DMS53 treated with DMSO at 0.1 percent for 48 hours (cell line): ENCODE results near the gene NDUFS8.
"Not testable (repeated sequence)": the region's sequence is repeated elsewhere in the genome, so short reads cannot be mapped to it uniquely, and the experiment has no call there.

ENCODE experiments used
- DNase-seq: peaks from one replicate; lab custom pipeline; 2025; ENCODE audit not compliant: unreplicated experiment; lab: John Stamatoyannopoulos, UW

The NDUFS8 gene

DNA sequence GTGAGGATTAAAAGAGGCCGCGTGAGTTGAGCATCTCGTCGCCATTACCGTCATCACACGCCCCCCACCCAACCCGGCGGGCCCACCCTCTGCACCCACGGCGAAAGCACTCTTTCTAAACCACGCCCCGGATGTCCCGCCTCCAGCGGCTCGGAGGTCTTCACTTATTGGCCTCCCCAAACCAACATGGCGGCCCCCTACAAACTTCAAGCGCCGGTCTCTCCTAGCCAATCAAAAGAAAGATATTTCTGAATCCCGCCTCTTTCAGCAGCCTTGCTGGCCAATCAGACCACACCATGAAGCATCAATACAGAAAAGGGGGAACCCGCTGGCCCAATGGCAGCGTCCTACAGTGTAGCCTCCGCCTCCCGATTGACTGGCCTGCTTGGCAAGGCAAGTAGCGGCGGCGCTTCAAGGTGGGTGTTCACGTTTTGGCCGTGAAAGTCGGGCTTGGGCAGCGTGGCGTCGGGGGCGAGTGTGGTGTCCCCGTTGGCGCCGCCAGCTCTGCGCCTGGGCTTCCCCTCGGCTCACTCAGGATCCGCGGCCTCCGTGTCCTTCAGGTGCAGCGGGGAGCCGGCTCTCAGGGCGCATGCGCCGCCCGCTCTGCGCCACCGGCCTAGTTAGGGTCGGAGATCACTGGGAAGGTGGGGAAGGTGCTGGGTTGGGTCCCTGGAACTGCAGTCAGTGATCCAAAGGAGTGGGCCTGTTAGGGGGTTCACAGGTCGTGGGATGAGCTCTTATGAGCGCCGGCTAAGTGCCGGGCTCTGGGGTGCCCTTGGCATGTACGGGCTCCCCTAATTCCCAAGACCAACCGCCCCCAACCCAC, at the start of gene NDUFS8:
TSS of gene NDUFS8 (plus strand) at position 364 of the 826 bp plus-strand sequence. CDS start 1,471 bp downstream, outside the sequence.
- DNase-seq = peak; percentile 100

DNA sequence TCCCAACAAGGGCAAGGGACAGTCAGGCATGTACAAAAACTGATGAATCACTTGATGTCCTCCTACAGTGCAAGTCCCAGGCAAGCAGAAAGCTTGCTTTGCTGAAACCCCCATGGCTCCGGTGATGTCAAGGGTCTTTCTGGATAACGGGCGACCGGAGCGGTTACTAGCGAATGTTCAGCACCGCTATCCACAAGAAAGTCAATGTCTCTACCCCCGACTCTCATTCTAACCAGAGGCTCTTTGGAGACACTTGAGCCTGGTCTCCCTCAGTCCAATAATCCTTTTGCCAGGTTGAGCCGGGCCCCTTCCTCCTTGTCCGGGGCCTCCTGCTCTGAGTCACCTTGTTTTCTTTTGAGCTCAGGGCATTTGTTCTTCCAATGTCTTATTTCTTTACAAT, 49.3 kb upstream of the NDUFS8 start:
- DNase-seq = not testable (repeated sequence)

DNA sequence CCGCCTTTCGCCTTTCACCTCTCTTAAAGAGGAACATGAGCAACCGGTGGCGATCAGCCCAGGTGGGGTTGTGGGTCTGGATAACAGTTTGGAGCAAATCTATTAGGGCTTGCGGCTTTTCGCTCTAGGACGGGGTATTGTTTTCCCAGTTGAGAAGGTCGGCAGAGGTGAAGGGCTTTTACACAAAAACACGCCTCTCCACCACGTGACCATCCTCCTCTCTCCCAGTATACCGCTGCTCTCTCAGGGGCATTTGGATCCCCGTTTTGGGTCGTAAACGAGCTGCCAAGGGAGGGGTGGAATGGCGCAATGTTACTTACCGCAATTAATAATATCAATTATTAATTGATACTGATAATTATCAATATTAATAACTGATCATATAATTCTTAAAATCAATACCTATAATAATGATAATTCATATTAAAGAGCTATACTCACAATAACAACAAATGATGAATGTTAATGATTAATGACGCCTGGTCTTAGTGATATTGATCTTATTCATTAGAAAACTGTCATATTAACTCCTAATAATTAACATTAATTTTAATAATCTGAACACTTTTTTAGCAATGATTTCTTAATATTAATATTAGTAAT, 48.1 kb upstream of the NDUFS8 start:
- DNase-seq = not testable (repeated sequence)

DNA sequence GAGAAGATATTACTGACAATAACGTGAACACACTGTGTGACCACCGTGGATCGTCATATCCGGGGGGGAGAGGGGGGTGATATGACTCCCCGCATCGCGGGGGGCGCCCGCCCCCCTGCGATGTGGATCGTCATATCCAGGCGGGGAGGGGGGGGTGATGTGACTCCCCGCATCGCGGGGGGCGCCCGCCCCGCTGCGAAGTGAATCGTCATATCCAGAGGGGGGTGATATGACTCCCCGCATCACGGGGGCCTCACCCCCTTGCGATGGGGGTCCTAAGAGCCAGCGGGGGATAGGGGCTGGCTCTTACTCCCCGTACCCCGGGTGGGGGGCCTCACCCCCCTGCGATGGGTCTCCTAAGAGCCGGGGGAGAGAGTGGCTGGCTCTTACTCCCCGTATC, 46.5 kb upstream of the NDUFS8 start:
- no peak for DNase-seq

DNA sequence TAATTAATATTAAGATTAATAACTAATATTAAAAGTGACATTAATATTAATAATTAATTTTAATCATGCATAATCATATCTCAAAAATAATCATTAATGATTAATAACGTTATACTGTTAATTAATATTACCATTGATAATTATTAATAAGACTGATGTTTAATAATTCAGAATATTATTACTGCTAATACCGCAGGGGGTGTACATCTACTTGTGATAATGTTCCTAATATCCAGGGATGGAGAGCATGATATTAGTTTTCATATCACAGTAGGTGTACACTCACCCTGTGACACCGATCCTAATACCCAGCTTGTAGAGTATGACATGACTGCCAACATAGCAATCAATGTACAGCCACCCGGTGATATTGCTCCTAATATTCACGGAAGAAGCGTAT, 45.2 kb upstream of the NDUFS8 start:
- DNase-seq = not testable (repeated sequence)

DNA sequence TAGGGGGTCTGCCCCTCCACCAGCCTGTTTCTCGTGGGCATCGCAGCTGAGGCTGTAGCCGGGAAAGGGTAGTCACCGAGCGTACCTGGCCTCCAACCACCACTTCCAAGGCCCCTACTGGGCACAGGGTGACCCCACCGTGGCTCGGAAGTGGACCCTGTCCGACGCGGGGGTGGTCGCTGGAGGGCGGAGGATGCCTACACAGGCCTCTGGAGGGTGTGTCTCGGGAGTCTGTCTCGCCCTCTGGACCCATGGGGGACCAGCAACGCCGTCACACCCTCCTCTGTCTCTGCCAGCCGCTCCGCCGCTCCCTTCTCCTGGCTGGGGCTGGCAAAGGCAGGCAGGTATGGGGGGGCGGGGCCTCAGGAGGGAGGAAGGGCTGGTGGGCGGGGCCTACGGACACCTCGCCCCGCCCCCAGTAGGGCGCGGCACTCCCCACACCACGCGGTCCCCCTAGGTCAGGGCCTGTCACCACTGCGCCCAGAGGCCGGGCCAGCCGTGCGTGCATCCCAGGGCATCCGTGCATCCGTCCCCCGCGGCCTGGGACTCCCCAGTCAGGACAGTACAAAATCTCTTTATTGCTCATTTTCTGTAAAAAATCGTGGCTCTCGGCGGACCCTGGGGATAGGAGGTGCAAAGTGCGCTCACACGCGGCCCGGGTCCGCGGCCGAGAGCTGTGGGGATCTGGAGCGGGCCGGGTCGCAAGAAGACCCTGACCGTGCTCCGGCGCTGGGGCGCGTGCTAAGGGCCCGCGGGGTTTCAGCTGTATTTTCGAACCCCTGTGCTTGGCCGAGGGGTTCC, 39.7 kb upstream of the NDUFS8 start:
- DNase-seq = not testable (repeated sequence)

DNA sequence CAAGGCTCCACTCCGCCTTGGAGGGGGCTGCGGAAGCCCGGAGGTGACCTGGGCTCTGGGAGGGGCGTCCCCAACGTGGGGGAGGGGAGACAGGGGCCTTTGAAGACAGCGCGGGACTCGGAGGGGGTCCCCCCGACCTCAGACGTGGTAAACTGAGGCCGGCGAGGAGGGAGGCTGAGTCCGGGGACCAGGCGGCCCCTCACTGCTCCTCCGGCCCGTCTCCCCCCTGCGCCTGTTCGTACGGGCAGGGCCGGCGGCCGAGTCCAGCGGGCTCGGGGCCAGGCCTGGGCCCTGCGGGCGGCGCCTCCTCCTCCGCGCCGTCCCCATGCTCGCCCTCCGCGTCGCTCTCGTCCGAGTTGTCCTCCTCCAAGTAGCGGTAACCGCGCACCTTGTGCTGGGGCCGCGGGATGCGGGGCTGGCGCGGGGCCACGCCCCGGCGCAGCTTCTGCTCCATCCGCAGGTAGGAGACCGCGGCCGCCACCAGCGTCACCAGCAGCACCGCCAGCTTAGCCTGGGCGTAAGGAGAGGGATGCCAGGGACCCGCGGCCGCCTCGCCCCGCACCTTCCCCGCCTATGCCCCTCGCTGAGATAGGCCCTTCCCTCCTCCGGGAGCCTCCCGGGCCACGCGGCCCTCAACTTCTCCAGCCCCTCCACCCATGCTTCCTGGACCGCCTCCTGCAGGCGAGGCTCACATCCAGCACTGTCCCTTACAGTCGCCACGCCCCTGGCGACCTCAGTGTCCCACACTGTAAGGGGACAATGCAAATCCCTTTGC, 38.9 kb upstream of the NDUFS8 start:
- not testable (repeated sequence) for DNase-seq

DNA sequence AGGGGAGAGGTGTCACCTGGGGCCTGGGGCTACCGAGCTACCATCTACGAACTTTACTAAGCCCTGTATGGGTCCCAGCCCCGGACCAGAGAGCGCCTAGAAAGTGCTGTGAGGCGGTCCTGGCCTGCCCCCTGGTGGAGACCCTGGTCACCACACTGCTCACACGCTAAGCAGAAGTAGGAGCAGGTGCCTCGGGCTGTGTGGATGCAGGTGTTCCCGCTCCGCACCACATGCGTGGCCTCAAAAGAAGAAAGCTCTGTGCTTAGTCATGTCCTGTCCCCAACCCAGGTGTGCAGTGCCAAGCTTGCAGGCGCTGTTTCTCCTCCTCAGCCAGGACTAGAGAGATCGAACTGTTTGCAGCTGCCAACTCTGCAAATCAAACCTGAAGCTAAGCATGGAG, 36.7 kb upstream of the NDUFS8 start:
- DNase-seq = peak; percentile 91

DNA sequence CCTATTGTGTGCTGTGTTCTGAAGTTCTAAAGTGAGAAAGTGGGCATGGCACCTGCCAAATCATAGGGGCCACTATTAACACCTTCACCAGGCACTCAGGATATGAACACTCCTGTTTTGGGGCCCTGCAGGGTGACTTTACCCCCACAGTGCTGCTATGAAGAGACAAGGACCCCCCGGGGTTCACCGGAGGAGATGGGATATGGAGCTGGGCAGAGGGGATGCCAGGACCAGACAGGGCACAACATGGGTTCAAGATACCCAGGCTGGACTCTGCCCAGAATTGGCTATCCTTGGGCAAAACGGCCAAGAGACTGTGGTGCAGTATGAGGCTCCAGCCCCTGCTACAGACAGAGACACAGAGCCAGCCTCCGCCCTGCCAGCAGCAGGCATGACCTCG, 36.1 kb upstream of the NDUFS8 start:
- not testable (repeated sequence) for DNase-seq

DNA sequence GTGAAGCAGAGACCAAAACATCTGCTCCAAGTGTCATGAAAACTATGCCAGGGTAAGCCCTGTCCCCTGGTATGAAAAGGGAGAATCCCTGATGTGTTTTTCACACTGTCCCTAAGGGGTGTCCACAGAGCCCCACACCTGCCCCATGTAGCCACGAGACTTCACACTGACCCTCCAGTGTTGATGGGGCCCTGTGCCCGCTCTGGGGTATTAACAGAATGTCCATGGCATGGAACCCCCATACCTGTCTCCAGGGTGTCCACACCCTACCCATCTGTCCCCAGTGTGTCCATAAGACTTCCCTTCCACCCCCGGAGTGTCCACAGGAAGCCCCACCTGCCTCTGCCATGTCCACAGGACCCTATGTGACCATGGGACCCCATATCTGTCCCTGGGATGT, 35.4 kb upstream of the NDUFS8 start:
- DNase-seq = not testable (repeated sequence)

DNA sequence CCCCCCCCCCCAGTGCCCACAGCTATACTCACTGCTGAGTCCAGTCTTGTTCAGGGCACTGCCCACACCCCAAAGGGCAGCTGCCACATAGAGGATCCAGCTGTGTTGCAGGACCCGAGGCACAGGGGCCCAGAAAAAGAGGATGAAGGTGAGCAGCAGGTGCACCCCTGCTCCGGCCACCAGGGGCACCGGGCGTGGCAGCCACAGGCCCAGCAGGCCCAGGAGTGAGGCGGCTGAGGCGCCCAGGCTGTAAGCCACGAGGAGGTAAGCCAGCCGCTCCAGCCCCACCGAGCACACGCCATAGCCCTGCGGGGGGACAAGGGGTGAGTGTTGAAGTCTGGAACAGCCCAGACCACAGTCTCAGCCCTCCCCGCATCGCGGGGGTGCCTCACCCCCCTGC, 34.9 kb upstream of the NDUFS8 start:
- DNase-seq = not testable (repeated sequence)

DNA sequence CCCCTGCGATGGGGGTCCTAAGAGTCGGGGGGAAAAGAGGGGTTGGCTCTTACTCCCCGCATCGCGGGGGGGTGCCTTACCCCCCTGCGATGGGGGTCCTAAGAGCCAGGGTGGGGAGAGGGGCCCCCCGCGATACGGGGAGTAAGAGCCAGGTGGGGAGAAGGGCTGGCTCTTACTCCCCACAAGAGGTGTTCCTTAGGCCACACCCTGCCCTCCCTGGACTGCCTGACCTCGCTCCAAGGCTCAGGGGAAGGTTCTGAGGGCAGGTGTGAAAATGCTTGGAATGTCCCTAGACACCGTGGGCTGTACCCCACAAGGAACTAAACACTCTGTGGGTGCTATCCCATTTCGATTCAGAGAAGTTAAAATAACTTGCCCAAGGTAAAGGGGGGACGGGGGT, 34.4 kb upstream of the NDUFS8 start:
- no peak for DNase-seq

DNA sequence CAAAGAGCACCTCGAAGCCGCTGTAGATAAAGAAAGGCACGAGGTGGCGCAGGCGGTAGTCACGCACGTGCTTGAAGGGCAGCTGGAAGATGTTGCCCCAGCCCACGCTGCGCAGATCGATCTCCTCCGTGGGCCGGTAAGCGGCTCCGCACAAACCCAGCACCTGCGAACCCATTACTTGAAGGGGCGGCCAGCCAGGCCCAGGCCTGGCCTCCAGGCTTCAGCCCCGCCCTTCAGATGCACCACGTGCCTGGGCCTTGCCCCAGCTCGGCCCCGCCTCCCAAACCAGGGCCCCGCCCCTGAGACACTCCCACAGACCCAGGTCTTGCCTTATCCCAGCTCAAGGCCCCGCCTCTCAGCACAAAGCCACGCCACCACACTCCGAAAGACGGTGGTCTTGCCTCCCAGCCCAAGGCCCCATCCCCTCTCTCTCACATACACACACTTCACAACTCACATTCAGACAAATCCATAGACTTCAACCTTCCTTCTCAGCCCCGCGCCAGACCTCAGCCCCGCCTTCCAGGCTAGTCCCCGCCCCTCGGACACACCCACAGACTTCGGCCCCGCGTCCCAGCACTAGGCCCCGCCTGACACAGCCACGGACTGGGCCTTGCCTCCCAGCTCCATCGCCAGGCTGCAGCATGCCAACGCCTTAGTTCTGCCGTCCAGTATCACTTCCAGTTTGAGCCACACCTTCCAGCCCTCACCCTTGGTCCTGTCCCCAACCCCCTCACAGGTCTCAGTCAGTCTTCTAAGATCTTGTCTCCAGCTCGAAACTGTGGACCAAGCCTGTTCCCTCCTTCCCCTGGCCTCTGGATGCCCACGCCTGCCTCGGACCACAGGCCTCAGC, 33.6 kb upstream of the NDUFS8 start:
- DNase-seq = no peak

DNA sequence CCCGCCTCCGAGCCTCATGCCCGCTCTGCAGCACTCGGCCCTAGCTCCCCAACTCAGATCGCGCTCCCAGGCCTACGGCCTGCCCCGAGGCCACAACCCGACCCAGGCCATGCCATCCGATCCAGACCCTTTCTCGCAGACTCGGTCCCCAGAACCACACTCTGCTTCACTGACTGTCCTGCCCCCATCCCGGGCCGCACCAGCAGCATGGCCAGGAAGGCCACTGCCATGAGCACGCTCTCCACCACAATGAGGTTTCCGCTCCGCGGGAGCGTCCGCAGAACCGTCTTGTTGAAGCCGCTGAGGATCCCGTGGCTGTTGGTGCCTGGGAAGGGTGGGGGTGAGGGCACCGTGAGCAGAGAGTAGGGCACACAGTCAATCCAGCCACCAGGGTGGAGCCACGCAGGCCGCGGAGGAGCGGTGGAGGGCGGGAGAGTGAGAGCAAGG, 33.0 kb upstream of the NDUFS8 start:
- DNase-seq = no peak

DNA sequence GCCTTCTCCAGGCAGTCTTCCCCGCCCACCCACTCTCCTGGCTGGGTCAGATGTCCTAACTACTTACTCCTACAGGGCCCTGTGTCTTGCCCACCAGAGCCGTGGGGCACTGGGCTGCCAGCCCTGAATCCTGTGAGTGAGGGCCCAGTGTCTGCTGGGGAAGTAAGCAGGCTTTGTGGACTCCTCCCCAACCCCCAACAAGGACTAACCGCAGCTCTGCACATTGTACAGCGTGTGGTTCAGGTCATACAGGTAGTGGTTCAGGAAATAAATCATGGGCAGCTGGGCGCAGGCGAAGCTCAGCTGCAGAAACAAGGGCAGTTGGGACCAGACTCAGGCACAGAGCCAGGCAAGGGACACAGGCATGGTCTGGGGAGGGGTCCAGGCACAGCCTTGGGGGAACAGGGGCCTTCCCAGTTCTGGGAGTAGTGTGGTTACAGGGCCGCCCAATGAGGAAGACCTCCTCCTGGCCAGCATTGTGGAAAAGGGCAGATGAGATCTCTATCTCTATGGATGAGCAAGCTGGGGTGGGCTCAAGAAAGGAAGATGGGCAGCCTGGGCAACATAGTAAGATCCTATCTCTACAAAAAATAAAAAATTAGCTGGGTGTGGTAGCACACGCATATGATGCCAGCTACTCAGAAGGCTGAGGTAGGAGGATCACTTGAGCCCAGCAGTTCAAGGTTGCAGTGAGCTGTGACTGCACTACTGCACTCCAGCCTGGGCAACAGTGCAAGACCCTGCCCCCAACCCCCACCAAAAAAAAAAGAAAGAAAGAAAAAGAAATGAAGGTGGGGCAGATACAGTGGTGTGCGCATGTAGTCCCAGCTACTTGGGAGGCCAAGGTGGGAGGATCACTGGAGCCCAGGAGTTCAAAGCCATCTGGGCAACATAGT, 32.1 kb upstream of the NDUFS8 start:
- no peak for DNase-seq

DNA sequence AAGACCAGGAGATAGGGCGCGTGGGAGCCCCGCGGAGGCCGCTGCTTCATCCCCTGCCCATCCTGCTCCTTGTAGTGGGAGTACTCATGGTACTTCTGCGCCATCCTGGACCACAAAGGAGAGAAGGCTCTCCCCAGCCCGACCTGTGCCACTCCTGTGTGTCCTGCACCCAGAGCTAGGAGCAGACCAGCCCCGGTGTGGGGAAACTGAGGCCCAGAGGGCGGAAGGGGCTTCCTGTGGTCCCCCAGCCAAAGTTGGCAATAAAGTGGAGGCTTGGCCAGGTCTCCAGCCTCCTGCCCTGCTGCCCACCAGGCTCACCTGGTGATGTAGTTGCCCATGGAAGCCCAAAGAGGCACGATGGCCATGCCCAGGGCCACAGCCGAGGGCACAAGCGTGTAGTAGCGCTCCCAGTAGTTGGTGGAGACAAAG, 31.3 kb upstream of the NDUFS8 start:
- DNase-seq = no peak

DNA sequence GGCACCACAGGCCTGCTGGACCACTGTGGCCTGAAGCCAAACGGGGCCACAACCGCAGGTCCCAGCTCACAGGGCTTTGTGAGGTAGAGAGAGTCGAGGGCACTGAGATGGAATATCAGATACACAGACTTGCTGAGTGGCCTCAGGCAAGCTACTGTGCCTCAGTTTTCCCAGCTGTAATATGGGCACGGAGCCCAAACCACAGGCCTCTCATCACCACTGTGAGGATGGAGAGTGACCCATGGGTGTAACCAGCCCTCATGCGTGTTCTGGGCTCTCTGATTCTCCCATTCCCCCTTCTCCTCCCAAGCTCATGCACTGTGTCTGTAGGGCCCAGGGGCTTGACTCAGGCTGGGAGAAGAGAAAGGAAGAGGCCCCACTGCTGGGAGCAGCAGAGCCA, 30.8 kb upstream of the NDUFS8 start:
- no peak for DNase-seq

DNA sequence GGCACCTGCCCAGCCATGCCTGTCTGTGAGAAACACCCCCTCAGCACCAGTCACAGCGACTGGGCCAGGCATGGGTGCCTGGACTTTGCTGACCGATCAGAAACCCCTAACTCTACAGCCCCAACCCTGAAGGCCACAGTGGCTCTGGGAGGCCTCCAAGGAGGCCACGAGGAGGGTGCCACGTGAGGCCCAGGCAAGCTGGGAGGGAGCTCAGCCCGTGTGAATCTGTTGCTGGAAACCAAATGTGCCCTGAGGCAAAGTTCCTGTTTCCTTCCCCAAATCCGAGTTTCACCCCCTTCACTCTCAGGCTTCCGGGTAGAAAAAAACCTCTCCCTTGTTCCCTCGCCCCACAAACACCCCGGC, 27.9 kb upstream of the NDUFS8 start:
- peak; percentile 23 for DNase-seq
